Epithelial cell of proximal tubule (primary cell): ENCODE results near the gene STXBP5L. TPM values are rescaled to one million over a fixed set of nuclear protein-coding genes. Genes with fewer than 3 reads are reported as not detected.

Experiments used
- DNase-seq: peaks from one replicate; pipeline ENCODE4 v3.0.0-alpha.2; 2011; ENCODE audit warnings: low read depth
- H3K4me3 ChIP-seq: 2 replicates; pipeline ENCODE4 v1.5.1; 2011; ENCODE audit warnings: low read depth, mild to moderate bottlenecking, low read length
- total RNA-seq: library from RNA; depleted of rRNA; stranded (reverse); fragments of >200 nt; gene quantifications from 2 replicates; pipeline ENCODE4 v1.2.3, GENCODE V29; 2015
- TF ChIP-seq, protein P1 (sequence below): conservative IDR thresholded peaks from 2 replicates; pipeline ENCODE4 v1.5.1; 2012; ENCODE audit warnings: low read depth, mild to moderate bottlenecking, low read length

STXBP5L gene
- total RNA-seq, 1 donor from 2014 or later = not detected

DNA sequence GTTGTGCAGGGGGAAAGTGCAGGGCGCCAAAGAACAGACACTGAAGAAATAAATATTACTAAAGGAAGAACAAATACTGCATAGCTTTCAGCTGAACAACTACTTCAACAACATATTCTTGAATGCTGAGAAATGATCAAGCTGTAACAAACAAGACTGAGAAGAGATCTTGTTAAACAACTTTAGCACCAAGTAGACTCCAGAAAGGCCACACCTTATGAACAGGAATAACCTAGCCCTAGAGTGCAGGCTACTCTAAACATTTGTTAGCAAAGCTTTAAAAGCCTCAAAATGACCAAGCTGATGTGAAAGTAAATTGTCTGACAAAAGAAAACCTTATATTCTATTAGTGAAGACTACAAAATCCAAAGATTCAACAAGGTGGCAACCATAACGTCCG lies 554.6 kb downstream of the STXBP5L start:
- TF ChIP-seq, protein P1, sequence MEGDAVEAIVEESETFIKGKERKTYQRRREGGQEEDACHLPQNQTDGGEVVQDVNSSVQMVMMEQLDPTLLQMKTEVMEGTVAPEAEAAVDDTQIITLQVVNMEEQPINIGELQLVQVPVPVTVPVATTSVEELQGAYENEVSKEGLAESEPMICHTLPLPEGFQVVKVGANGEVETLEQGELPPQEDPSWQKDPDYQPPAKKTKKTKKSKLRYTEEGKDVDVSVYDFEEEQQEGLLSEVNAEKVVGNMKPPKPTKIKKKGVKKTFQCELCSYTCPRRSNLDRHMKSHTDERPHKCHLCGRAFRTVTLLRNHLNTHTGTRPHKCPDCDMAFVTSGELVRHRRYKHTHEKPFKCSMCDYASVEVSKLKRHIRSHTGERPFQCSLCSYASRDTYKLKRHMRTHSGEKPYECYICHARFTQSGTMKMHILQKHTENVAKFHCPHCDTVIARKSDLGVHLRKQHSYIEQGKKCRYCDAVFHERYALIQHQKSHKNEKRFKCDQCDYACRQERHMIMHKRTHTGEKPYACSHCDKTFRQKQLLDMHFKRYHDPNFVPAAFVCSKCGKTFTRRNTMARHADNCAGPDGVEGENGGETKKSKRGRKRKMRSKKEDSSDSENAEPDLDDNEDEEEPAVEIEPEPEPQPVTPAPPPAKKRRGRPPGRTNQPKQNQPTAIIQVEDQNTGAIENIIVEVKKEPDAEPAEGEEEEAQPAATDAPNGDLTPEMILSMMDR = no peak

DNA sequence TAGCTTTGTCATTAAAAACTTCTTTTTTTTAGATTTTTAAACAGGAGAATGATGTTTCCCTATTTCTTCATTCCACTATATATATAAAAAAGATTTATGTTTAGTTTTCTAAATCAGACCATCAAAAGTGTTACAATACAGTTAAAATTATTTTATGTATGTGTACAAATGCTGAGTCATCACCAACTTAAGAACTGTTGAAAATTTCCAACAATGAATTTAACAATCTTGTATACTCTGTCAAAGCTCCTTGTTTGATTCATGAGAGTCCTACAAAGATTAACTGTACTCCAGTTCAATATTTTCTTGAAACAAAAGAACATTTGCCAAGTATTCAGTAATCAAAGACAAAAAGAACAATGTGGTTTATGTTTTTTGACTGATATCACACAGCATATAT lies 555.7 kb downstream of the STXBP5L start:
- TF ChIP-seq, protein P1 = no peak
- H3K4me3 ChIP-seq = no peak overlapping the region
- DNase-seq = no peak

More for the DNA sequence above, 554.6 kb downstream of the STXBP5L start:
- no peak overlapping the region for H3K4me3 ChIP-seq
- DNase-seq = no peak

DNA sequence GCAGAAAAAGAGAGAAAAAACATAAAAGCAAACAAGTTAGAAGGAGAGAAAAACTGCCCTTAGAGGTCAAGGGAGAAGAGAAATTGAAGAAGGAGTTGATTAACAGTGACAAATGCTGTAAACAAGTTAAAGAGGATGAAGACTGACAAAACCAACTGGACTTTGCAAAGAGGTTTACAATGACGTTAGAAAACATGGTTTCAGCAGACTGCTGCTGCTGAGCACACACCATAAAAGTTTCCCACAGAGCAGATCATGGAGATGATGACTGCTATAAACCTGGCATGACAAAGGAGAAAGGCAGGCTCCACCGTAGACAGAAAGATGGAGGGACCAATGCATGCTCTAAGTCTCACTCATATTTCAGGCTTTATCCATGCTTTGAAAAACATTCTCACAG lies 559.1 kb downstream of the STXBP5L start:
- no peak for DNase-seq
- TF ChIP-seq, protein P1 = no peak
- no peak overlapping the region for H3K4me3 ChIP-seq

DNA sequence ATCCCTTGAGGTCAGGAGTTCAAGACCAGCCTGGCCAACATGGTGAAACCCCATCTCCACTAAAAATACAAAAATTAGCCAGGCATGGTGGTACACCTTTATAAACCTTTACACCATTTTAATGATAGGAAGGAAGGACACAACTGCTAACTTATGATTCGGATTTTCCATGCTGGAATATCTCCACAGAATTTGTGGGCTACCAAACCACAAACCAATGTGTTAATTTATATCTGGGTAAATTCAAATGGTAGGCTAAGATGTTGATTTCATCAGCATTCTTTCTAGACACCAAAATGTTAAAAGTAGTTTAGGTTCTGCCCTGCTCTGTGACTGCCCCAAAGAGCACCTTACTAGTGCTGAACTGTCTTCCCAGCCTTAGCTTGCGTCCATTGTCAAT lies 565.0 kb downstream of the STXBP5L start:
- DNase-seq = no peak
- no peak overlapping the region for H3K4me3 ChIP-seq
- TF ChIP-seq, protein P1 = no peak

Other genes with a start within 250 kb of the STXBP5L start
- gene HGD, start 226.0 kb upstream of the STXBP5L start, total RNA-seq = 5.9 and 18.1 TPM in 2 replicates
- gene RABL3, start 165.7 kb upstream of the STXBP5L start, total RNA-seq = 8.8 and 14.5 TPM in 2 replicates
- gene GTF2E1, start 165.5 kb upstream of the STXBP5L start, total RNA-seq = 17.3 and 17.5 TPM in 2 replicates